ENCODE data around the gene CD99L2. TPM values are rescaled to one million over a fixed set of nuclear protein-coding genes. Genes with fewer than 3 reads are reported as not detected.

The CD99L2 gene
- total RNA-seq, 1 donor = 46.9 TPM

GRCh38 chrX:150821971-150822370 is 76.5 kb downstream of the CD99L2 start:
- DNase-seq (ENCODE audit: low read depth) = no peak
- TF ChIP-seq, protein P1, sequence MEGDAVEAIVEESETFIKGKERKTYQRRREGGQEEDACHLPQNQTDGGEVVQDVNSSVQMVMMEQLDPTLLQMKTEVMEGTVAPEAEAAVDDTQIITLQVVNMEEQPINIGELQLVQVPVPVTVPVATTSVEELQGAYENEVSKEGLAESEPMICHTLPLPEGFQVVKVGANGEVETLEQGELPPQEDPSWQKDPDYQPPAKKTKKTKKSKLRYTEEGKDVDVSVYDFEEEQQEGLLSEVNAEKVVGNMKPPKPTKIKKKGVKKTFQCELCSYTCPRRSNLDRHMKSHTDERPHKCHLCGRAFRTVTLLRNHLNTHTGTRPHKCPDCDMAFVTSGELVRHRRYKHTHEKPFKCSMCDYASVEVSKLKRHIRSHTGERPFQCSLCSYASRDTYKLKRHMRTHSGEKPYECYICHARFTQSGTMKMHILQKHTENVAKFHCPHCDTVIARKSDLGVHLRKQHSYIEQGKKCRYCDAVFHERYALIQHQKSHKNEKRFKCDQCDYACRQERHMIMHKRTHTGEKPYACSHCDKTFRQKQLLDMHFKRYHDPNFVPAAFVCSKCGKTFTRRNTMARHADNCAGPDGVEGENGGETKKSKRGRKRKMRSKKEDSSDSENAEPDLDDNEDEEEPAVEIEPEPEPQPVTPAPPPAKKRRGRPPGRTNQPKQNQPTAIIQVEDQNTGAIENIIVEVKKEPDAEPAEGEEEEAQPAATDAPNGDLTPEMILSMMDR (IDR thresholded peaks at IDR 0.05; ENCODE audit: insufficient read depth, low read length) = no peak
- no peak overlapping the region for H3K4me3 ChIP-seq (ENCODE audit: low read depth, low read length)

DNA sequence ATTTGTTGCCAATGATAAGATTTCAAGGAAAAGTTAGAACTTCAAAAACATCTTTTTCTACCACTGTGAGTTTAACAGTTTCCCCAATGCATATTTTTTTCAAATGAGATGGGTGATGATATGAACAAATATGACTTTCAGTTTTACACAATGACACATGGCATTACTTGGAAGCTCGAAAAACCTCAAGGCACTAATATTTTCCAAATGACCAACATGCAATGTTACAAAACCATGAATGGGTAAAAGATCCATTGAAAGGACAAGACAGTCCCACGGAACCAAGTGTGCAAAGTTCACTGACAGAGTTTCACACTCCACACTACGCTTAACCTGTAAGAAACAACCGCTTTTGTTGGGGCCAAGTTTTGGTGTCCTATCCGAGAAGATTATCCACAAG is 84.5 kb downstream of the CD99L2 start:
- no peak for DNase-seq (ENCODE audit: low read depth)
- H3K4me3 ChIP-seq (ENCODE audit: low read depth, low read length) = no peak overlapping the region
- TF ChIP-seq, protein P1 (IDR thresholded peaks at IDR 0.05; ENCODE audit: insufficient read depth, low read length) = no peak

DNA sequence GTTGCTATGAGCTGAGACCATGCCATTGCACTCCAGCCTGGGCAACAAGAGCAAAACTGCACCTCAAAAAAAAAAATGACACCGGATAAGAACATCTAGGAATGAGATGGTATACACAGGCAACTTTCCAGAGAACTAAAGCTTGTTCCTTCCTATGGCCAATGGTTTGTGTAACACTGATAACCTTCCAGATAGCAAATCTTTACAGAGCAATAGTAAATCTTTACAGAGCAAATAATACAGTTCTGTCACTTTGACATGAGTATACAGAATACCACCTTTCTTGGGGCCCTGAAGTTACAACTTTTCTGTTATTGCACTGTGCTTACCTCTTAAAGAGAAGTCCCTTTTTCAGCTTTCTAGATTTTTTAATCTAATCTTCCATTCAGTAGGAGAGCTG is 91.6 kb downstream of the CD99L2 start:
- TF ChIP-seq, protein P1 (IDR thresholded peaks at IDR 0.05; ENCODE audit: insufficient read depth, low read length) = no peak
- H3K4me3 ChIP-seq (ENCODE audit: low read depth, low read length) = no peak overlapping the region
- no peak for DNase-seq (ENCODE audit: low read depth)

DNA sequence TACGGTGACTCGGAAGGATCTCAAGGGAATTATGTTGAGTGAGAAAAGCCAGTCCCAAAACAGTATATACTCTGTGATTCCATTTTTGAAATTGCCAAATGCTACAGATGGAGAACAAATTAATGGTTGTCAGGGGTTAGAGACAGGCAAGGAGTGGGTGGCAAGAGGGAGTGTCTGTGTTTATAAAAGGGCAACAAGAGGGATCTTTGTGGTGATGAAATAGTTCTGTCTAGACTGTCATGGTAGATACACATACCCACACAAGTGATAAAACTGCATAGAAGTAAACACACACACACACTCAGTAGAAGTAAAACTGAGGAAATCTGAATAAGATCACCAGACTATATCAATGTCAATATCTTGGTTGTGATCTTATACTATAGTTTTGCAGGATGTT is 92.7 kb downstream of the CD99L2 start:
- H3K4me3 ChIP-seq (ENCODE audit: low read depth, low read length) = no peak overlapping the region
- TF ChIP-seq, protein P1 (IDR thresholded peaks at IDR 0.05; ENCODE audit: insufficient read depth, low read length) = no peak
- DNase-seq (ENCODE audit: low read depth) = no peak

DNA sequence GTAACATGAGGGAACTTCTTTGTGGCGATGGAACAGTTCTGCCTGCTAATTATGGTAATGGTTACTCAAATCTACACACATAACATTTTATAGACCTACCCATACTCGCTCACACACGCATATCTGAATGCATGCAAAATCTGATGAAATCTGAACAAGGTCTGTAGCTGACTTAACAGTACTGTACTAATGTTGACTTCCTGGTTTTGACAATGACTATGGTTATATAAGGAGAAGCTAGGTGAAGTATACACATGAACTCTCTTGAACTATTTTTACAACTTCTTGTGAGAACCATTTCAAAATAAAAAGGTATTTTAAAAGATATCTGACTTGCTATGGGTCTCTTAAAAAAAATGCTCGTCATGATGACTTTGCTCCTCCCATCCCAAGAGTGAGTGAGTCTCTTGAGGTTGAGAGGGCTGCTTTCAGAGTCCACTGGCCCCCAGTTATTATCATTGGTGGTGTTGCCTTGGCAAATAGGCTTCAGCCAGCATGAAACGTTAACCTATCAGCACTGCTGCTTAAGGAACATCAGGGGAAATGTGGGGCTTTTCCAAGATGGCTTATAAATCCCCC is 105.4 kb downstream of the CD99L2 start:
- TF ChIP-seq, protein P1 (IDR thresholded peaks at IDR 0.05; ENCODE audit: insufficient read depth, low read length) = no peak
- H3K4me3 ChIP-seq (ENCODE audit: low read depth, low read length) = no peak overlapping the region
- DNase-seq (ENCODE audit: low read depth) = no peak

- no peak overlapping the region for H3K4me3 ChIP-seq (ENCODE audit: low read depth, low read length)
- TF ChIP-seq, protein P1 (IDR thresholded peaks at IDR 0.05; ENCODE audit: insufficient read depth, low read length) = no peak
- no peak for DNase-seq (ENCODE audit: low read depth)
These were observed 108.4 kb downstream of the CD99L2 start for GRCh38 chrX:150790021-150790420.

DNA sequence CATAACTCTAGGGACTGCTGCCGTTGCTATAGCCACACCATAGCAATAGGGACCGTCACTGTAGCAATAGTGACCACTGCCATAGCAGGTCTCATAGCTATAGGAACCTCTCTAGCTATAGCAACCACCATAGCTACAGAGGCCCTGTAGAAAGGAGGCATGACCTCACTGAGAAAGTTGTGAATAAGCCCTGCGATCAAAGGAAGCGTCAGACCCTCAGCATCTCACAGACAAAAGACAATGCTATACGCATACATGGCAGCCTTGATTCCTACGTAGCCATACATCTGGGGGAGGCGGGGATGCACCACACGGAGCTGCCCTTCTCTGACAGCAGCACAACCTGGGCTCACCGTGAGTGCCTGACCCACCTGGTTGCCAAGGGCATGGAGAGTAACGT is 116.8 kb downstream of the CD99L2 start:
- TF ChIP-seq, protein P1 (IDR thresholded peaks at IDR 0.05; ENCODE audit: insufficient read depth, low read length) = no peak
- no peak for DNase-seq (ENCODE audit: low read depth)
- no peak overlapping the region for H3K4me3 ChIP-seq (ENCODE audit: low read depth, low read length)

Data from fibroblast of the aortic adventitia (primary cell).